ENCODE measurements around the gene DLG2. TPM values are rescaled to one million over a fixed set of nuclear protein-coding genes. Genes with fewer than 3 reads are reported as not detected.

DLG2 gene
- total RNA-seq, 2 experiments from 2014 or later, result 1.7 to 2.1 TPM

DNA sequence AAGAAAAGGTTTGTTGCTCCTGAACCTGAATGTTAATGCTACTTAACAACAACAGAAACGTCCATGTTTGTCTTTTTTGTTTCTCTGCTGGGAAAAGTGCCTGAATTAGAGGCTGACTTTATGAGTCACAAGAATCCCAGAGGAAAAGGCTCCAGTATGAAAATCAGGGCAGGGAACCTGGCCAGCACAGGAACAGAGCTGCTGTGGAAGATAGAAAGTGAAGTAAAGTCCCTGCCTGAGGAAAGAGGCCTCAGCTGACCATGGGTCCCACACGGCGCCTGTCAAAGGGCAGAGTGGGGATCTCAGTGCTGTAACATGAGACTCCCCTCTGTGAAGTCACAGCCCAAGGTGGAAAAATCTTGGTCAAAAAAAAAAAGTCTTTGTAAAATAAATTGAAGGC lies 1708.7 kb downstream of the DLG2 start:
- no peaks in the 10 kb centered on the region for H3K27me3 Mint-ChIP-seq
- ATAC-seq (no peak), DNase-seq (no peak)
- H3K36me3 Mint-ChIP-seq (ENCODE audit: low read depth), result no peaks in the 10 kb centered on the region
- H3K27ac Mint-ChIP-seq, result no peak overlapping the region
- H3K9me3 Mint-ChIP-seq (ENCODE audit: low read depth), result no peaks in the 10 kb centered on the region
- intact Hi-C loops (cut with DNase I, micrococcal nuclease), result no loop called here
- POLR2A ChIA-PET, result no interaction called here
- no peaks in the 10 kb centered on the region for H3K4me1 Mint-ChIP-seq
- no peak overlapping the region for H3K4me3 Mint-ChIP-seq
- CTCF ChIA-PET, result no interaction called here

DNA sequence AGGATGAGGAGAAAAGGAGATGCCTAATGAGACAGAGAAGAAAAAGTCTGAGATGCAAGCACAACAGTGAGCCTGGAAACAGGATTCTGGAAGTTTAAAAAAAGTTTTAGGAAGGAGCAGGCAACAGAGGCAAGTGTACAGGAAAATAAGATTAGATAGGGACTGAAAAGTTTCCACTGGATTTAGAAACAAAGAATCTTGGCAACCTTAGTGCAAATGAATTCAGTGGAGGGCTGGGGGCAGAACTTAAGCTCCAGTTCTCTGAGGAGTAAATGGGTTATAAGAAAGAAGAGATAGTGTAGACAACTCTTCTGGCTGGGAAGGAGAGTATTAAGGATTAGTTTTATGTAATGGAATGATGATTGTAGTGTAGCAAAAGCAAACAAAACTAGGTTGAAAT lies 1712.1 kb downstream of the DLG2 start:
- ATAC-seq (no peak), DNase-seq (no peak)
- H3K4me1 Mint-ChIP-seq, result no peaks in the 10 kb centered on the region
- CTCF ChIA-PET, result no interaction called here
- no peaks in the 10 kb centered on the region for H3K27me3 Mint-ChIP-seq
- no peak overlapping the region for H3K4me3 Mint-ChIP-seq
- H3K36me3 Mint-ChIP-seq (ENCODE audit: low read depth), result no peaks in the 10 kb centered on the region
- POLR2A ChIA-PET, result no interaction called here
- no peak overlapping the region for H3K27ac Mint-ChIP-seq
- peaks cover under 1% of the 10 kb centered on the region for H3K9me3 Mint-ChIP-seq (ENCODE audit: low read depth)
- intact Hi-C loops (cut with DNase I, micrococcal nuclease), result no loop called here

GRCh38 chr11:83909579-83910534 lies 1717.3 kb downstream of the DLG2 start:
- ATAC-seq (no peak), DNase-seq (no peak)
- H3K27me3 Mint-ChIP-seq, result no peaks in the 10 kb centered on the region
- peaks cover 3% of the 10 kb centered on the region for H3K9me3 Mint-ChIP-seq (ENCODE audit: low read depth)
- POLR2A ChIA-PET, result no interaction called here
- H3K27ac Mint-ChIP-seq, result no peak overlapping the region
- intact Hi-C loops (cut with DNase I, micrococcal nuclease), result no loop called here
- CTCF ChIA-PET, result no interaction called here
- H3K4me1 Mint-ChIP-seq, result no peaks in the 10 kb centered on the region
- no peaks in the 10 kb centered on the region for H3K36me3 Mint-ChIP-seq (ENCODE audit: low read depth)
- H3K4me3 Mint-ChIP-seq, result no peak overlapping the region

DNA sequence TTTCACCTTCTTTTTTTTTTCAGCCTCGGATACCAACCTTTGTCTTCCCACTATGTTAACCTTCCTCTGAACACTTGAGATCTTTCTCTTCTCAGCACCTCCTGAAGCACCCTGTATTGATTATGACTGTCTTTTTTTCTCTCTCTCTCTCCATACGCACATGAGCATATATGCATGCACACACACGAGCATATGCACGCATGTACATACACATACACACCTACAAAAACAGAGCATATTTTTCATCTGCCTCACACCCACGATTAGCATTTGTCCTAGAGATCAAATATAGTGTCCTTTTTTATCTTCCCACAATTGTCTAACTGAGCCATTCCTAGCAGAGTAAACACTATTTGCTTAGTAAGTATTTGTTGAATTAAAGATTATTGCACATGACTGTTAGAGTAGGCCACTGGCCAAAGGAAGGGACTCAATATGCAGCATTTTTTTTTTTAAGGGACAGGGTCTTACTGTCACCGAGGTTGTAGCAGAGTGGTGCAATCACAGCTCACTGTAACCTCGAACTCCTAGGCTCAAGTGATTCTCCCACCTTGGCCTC lies 1718.8 kb downstream of the DLG2 start:
- H3K4me1 Mint-ChIP-seq, result no peaks in the 10 kb centered on the region
- no peaks in the 10 kb centered on the region for H3K27me3 Mint-ChIP-seq
- H3K27ac Mint-ChIP-seq, result no peak overlapping the region
- H3K9me3 Mint-ChIP-seq (ENCODE audit: low read depth), result peaks cover 3% of the 10 kb centered on the region
- DNase-seq, result no peak
- H3K4me3 Mint-ChIP-seq, result no peak overlapping the region
- intact Hi-C loops (cut with DNase I, micrococcal nuclease), result no loop called here
- no peak for ATAC-seq
- H3K36me3 Mint-ChIP-seq (ENCODE audit: low read depth), result no peaks in the 10 kb centered on the region
- ChIA-PET POLR2A (no interaction called here), CTCF (no interaction called here)

GRCh38 chr11:83895516-83895915 lies 1731.6 kb downstream of the DLG2 start:
- no peak overlapping the region for H3K4me3 Mint-ChIP-seq

GRCh38 chr11:83881428-83881827 lies 1745.7 kb downstream of the DLG2 start:
- H3K4me3 Mint-ChIP-seq, result no peak overlapping the region
- H3K4me1 Mint-ChIP-seq, result no peaks in the 10 kb centered on the region
- POLR2A ChIA-PET, result no interaction called here
- no peak for ATAC-seq
- H3K9me3 Mint-ChIP-seq (ENCODE audit: low read depth), result peaks cover 6% of the 10 kb centered on the region
- CTCF ChIA-PET, result interaction anchor here (0.8 kb wide), 1 partner anchor 11 kb away, joined by 3 read pairs; no protein-coding TSS in a partner anchor
- no peaks in the 10 kb centered on the region for H3K27me3 Mint-ChIP-seq
- no peak for DNase-seq
- intact Hi-C loops (cut with DNase I, micrococcal nuclease), result no loop called here
- H3K27ac Mint-ChIP-seq, result no peak overlapping the region
- no peaks in the 10 kb centered on the region for H3K36me3 Mint-ChIP-seq (ENCODE audit: low read depth)

More at GRCh38 chr11:83895516-83895915, 1731.6 kb downstream of the DLG2 start:
- no peak overlapping the region for H3K27ac Mint-ChIP-seq
- H3K9me3 Mint-ChIP-seq (ENCODE audit: low read depth), result peaks cover 8% of the 10 kb centered on the region
- no peak for DNase-seq
- ChIA-PET CTCF (no interaction called here), POLR2A (no interaction called here)
- H3K27me3 Mint-ChIP-seq, result no peaks in the 10 kb centered on the region
- no peaks in the 10 kb centered on the region for H3K4me1 Mint-ChIP-seq
- intact Hi-C loops (cut with DNase I, micrococcal nuclease), result no loop called here
- no peak for ATAC-seq
- H3K36me3 Mint-ChIP-seq (ENCODE audit: low read depth), result no peaks in the 10 kb centered on the region

DNA sequence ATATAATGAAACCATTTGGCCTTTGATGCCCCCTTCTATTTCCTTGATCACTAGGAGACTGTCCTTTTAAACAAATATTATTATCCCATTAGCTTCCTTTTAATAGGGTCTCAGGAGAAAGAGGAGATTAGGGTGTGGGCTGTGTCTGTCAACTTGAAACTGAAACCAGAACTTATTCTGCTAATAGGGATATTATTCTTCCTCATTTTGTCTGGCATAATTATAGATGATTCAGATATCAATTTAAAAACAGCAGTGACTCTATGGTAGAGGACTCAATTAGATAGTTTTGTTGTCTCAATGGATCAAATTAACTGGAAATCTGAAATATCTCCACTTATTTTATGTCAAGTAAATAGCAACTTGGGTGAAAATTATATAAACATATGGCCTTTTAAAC lies 1756.1 kb downstream of the DLG2 start:
- Mint-ChIP-seq H3K36me3 (ENCODE audit: low read depth) (no peaks in the 10 kb centered on the region), H3K4me1 (no peaks in the 10 kb centered on the region), H3K27me3 (no peaks in the 10 kb centered on the region), H3K4me3 (no peak overlapping the region), H3K27ac (no peak overlapping the region), H3K9me3 (ENCODE audit: low read depth) (no peaks in the 10 kb centered on the region)
- POLR2A ChIA-PET, result no interaction called here
- intact Hi-C loops (cut with DNase I, micrococcal nuclease), result no loop called here
- CTCF ChIA-PET, result no interaction called here
- ATAC-seq (no peak), DNase-seq (no peak)

DNA sequence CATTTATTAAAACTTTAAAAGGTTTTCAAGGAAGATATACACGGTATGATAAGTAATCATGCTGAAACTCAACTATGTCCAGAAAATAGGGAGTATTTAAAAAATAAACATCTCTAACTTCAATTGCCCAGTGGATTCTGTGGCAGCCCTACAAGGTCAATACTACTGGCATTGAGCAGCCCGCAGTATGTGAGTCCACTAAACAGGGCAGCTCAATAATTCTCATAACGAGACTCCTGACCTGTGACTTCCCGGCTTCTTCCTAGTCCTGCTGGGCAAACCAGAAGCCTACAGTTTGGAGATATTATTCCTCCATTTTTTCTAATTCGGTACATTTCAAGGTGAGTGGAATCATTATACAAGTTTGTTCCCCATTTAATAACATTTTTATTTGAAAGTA lies 1760.5 kb downstream of the DLG2 start:
- Mint-ChIP-seq H3K4me1 (no peaks in the 10 kb centered on the region), H3K36me3 (ENCODE audit: low read depth) (no peaks in the 10 kb centered on the region), H3K27me3 (no peaks in the 10 kb centered on the region), H3K9me3 (ENCODE audit: low read depth) (no peaks in the 10 kb centered on the region), H3K27ac (no peak overlapping the region), H3K4me3 (no peak overlapping the region)
- DNase-seq, result no peak
- ChIA-PET CTCF (no interaction called here), POLR2A (no interaction called here)
- intact Hi-C loops (cut with DNase I, micrococcal nuclease), result no loop called here
- ATAC-seq, result no peak

DNA sequence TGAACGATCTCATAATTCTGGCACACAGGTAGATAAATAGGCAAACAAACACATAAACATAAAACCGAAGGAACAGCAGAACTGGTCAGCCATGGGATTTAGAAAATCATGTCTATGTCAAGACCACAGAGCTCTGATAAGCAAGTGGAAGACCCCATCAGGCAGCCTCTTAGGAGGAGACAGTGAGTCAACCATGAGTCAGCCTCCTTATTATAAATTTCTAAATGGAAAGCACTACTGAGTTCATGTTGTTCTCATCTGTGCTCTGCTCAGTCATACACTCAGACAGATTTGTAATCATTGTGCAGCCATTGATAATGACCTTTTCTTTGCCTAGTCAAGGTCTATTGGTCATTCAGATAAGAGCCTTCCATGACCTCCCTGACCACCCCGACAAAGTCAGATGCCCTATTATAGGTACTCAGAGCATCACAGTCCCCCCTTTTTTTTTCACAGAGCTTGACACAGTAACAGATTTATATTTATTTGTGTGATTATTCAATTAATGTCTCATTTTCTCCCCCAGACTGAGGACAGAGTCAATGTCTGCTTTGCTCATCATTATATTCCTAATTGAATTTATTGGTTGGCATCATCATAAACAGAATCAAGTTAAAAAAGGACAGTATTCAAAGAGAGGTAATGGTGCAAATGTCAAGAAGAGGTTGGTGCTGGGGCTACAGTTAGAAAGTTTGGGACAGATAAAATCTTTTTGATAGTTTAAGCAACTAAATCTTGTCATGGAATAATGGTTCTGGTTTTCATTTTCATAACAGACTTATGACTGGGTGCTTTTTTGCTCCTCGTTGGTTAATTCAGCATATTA lies 1761.3 kb downstream of the DLG2 start:
- peaks cover under 1% of the 10 kb centered on the region for H3K9me3 Mint-ChIP-seq (ENCODE audit: low read depth)
- H3K4me1 Mint-ChIP-seq, result no peaks in the 10 kb centered on the region
- ATAC-seq (no peak), DNase-seq (no peak)
- H3K27me3 Mint-ChIP-seq, result no peaks in the 10 kb centered on the region
- H3K4me3 Mint-ChIP-seq, result no peak overlapping the region
- intact Hi-C loops (cut with DNase I, micrococcal nuclease), result no loop called here
- no peaks in the 10 kb centered on the region for H3K36me3 Mint-ChIP-seq (ENCODE audit: low read depth)
- ChIA-PET POLR2A (no interaction called here), CTCF (no interaction called here)
- H3K27ac Mint-ChIP-seq, result no peak overlapping the region

DNA sequence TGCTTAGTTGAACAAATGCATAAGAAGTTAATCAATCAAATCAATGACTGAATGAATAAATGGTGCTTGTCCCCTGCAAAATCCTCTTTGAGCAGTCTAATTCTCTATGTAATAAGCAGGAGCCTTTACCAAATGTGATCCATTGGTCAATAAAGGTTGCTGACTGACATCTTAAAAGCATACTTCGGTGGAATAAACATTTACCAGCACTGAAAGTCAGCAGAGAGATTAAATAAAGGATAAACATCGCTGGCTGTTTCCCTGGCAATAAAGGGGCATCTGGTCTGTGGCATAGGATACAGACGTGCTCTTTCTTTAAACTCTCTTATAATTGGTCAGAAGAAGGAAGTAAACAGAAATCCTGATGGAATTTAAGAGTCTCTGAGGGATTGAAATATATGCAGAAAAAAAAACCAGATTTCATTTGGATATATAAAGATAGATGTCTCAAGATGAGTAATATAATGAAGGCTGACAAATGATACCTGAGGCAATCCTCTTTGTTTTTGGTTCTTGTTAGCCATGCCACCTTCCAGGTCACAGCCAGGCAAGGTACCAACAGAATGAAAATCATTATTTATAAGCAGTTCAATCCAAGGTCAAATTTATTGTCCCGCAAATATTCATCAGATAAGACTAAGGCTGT lies 1762.6 kb downstream of the DLG2 start:
- DNase-seq (no peak), ATAC-seq (no peak)
- no peak overlapping the region for H3K4me3 Mint-ChIP-seq
- ChIA-PET CTCF (no interaction called here), POLR2A (no interaction called here)
- no peaks in the 10 kb centered on the region for H3K4me1 Mint-ChIP-seq
- H3K9me3 Mint-ChIP-seq (ENCODE audit: low read depth), result peaks cover 6% of the 10 kb centered on the region
- H3K27ac Mint-ChIP-seq, result no peak overlapping the region
- no peaks in the 10 kb centered on the region for H3K36me3 Mint-ChIP-seq (ENCODE audit: low read depth)
- intact Hi-C loops (cut with DNase I, micrococcal nuclease), result no loop called here
- no peaks in the 10 kb centered on the region for H3K27me3 Mint-ChIP-seq

DNA sequence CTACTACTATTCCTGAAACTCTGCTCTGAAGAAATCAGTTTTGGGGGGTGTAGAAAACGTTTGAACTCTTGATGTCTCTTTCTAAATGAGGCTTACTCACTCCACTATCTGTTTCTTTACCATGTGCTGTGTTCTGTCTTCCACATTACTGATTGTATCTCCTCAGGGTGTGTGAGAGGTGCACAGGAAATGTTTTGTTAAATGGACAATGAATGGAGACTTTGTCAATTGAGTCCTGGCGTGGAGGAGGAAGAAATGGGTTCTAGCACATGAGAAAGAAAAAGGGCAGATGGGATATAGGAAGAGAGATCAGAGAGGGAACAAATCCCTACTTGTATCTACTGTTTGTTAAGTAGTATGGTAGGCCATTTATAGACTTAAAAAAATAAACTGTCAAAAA lies 1763.9 kb downstream of the DLG2 start:
- no peaks in the 10 kb centered on the region for H3K4me1 Mint-ChIP-seq
- H3K4me3 Mint-ChIP-seq, result no peak overlapping the region
- no peaks in the 10 kb centered on the region for H3K27me3 Mint-ChIP-seq
- ChIA-PET POLR2A (no interaction called here), CTCF (no interaction called here)
- H3K36me3 Mint-ChIP-seq (ENCODE audit: low read depth), result no peaks in the 10 kb centered on the region
- DNase-seq, result no peak
- intact Hi-C loops (cut with DNase I, micrococcal nuclease), result no loop called here
- H3K27ac Mint-ChIP-seq, result no peak overlapping the region
- peaks cover 6% of the 10 kb centered on the region for H3K9me3 Mint-ChIP-seq (ENCODE audit: low read depth)
- no peak for ATAC-seq
